A549 (cell line): ENCODE measurements around the gene TMED6. TPM values are rescaled to one million over a fixed set of nuclear protein-coding genes. Genes with fewer than 3 reads are reported as not detected.

Source experiments
- ATAC-seq, 2 experiments: fragments of 200-7000 bp in 1 of 2; fragments of >200 bp in 1 of 2; cut with Nextera tagmentation in 1 of 2; cut with Tn5 transposase in 1 of 2; 3 replicates each; pipeline versions ENCODE4 v1.8.0 to v1.9.1; 2018 to 2020; ENCODE audit warnings: mild to moderate bottlenecking in 1 of 2, moderate library complexity in 1 of 2
- CTCF ChIA-PET: fragments of 300-600 bp; sonication (Branson Sonifier 250); formaldehyde crosslinking; extraction: SDS; loops from one replicate; lab custom pipeline; 2021; ENCODE audit warnings: antibody characterized with exemption, inconsistent platforms; lab: Yijun Ruan, JAX
- POLR2A ChIA-PET: fragments of 350-600 bp; formaldehyde crosslinking; extraction: SDS; loops from one replicate; lab custom pipeline; 2021; ENCODE audit warnings: antibody characterized with exemption, inconsistent platforms; lab: Yijun Ruan, JAX
- DNase-seq, 2 experiments: peaks; one replicate each; pipeline versions ENCODE4 v3.0.0 to v3.0.0-alpha.2; 2011 to 2016; ENCODE audit warnings: low read depth in 1 of 2, low spot score in 1 of 2
- FAIRE-seq: peaks from 2 replicates; lab custom pipeline; 2011; peaks lifted over from hg19 to GRCh38; lab: Jason Lieb, UNC
- H3K27ac ChIP-seq, 2 experiments: fragments of >200 bp; sonication (Bioruptor Twin); formaldehyde crosslinking; 3 replicates each; pipeline ENCODE4 v1.5.1; 2016 to 2017
- H3K4me1 ChIP-seq: fragments of >200 bp; sonication (Bioruptor Twin); formaldehyde crosslinking; 3 replicates; pipeline ENCODE4 v1.6.1; 2016
- H3K4me2 ChIP-seq: fragments of >200 bp; sonication (Bioruptor Twin); formaldehyde crosslinking; 3 replicates; pipeline ENCODE4 v1.6.1; 2016
- H3K4me3 ChIP-seq: fragments of >200 bp; sonication (Bioruptor Twin); formaldehyde crosslinking; 3 replicates; pipeline ENCODE4 v1.5.1; 2016
- H3K9me3 ChIP-seq: fragments of >200 bp; sonication (Bioruptor Twin); formaldehyde crosslinking; 3 replicates; pipeline ENCODE4 v1.6.1; 2016
- CBX8 ChIP-seq: fragments of 200-600 bp; sonication (generic); IDR thresholded peaks from 2 replicates; pipeline ENCODE4 v1.6.1; 2016
- CEBPB ChIP-seq, 2 experiments: fragments of >200 bp in 1 of 2; sonication (Bioruptor Twin) in 1 of 2; formaldehyde crosslinking in 1 of 2; IDR thresholded peaks; 2 replicates each; pipeline ENCODE4 v1.6.1; 2012 to 2016
- CHD2 ChIP-seq: fragments of 150-350 bp; IDR thresholded peaks from 2 replicates; pipeline ENCODE4 v1.6.1; 2014; ENCODE audit warnings: low read length; ENCODE audit not compliant: partially characterized antibody
- CHD4 ChIP-seq: fragments of 200-600 bp; sonication (generic); IDR thresholded peaks from 2 replicates; pipeline ENCODE4 v1.6.1; 2016; ENCODE audit warnings: antibody characterized with exemption, mild to moderate bottlenecking, borderline replicate concordance
- EHF ChIP-seq: fragments of 250-450 bp; sonication (Bioruptor Pico); IDR thresholded peaks from 2 replicates; pipeline ENCODE4 v1.5.0; 2020; ENCODE audit warnings: mild to moderate bottlenecking
- EP300 ChIP-seq, 2 experiments: fragments of >200 bp; sonication (Bioruptor Twin); formaldehyde crosslinking; IDR thresholded peaks; 2 replicates in 1 of 2; 3 replicates in 1 of 2; pipeline ENCODE4 v1.6.1; 2016 to 2017
- FOSL2 ChIP-seq, 2 experiments: fragments of 450-650 bp in 1 of 2; fragments of >200 bp in 1 of 2; sonication (Bioruptor Twin) in 1 of 2; formaldehyde crosslinking; IDR thresholded peaks; 2 replicates each; pipeline versions ENCODE4 v1.5.0 to v1.6.1; 2016 to 2020; ENCODE audit warnings: mild to moderate bottlenecking in 1 of 2, moderate library complexity in 1 of 2
- FOXS1 ChIP-seq: fragments of 250-450 bp; sonication (Bioruptor Pico); IDR thresholded peaks from 2 replicates; pipeline ENCODE4 v1.5.0; 2020; ENCODE audit warnings: mild to moderate bottlenecking, moderate library complexity
- HEYL ChIP-seq: fragments of 250-450 bp; sonication (Bioruptor Pico); IDR thresholded peaks from 2 replicates; pipeline ENCODE4 v1.8.0; 2021; ENCODE audit warnings: mild to moderate bottlenecking, moderate library complexity
- HOXA7 ChIP-seq: fragments of 250-450 bp; sonication (Bioruptor Pico); IDR thresholded peaks from 2 replicates; pipeline ENCODE4 v1.5.0; 2020; ENCODE audit warnings: mild to moderate bottlenecking, moderate library complexity
- JUN ChIP-seq, 2 experiments: fragments of >200 bp; sonication (Bioruptor Twin); formaldehyde crosslinking; IDR thresholded peaks; 2 replicates in 1 of 2; 3 replicates in 1 of 2; pipeline ENCODE4 v1.6.1; 2016 to 2017
- JUNB ChIP-seq: fragments of >200 bp; sonication (Bioruptor Twin); formaldehyde crosslinking; IDR thresholded peaks from 2 replicates; pipeline ENCODE4 v1.6.1; 2016
- KDM5A ChIP-seq: fragments of 200-600 bp; sonication (generic); IDR thresholded peaks from 2 replicates; pipeline ENCODE4 v1.6.1; 2016; ENCODE audit warnings: antibody characterized with exemption, mild to moderate bottlenecking
- MAFK ChIP-seq: fragments of 450-650 bp; IDR thresholded peaks from 2 replicates; pipeline ENCODE4 v1.6.1; 2014; ENCODE audit not compliant: partially characterized antibody
- NFE2L2 ChIP-seq: fragments of 150-350 bp; conservative IDR thresholded peaks from 2 replicates; pipeline ENCODE4 v1.6.1; 2014; ENCODE audit warnings: low read length
- NPAS2 ChIP-seq: fragments of 250-450 bp; sonication (Bioruptor Pico); IDR thresholded peaks from 2 replicates; pipeline ENCODE4 v1.8.0; 2022; ENCODE audit warnings: mild to moderate bottlenecking, moderate library complexity, borderline replicate concordance
- NR3C1 ChIP-seq: fragments of >200 bp; sonication (Bioruptor Twin); formaldehyde crosslinking; IDR thresholded peaks from 3 replicates; pipeline ENCODE4 v1.6.1; 2017
- PHF8 ChIP-seq: fragments of 200-600 bp; sonication (generic); IDR thresholded peaks from 2 replicates; pipeline ENCODE4 v1.6.1; 2016; ENCODE audit warnings: low read depth, mild to moderate bottlenecking, antibody characterized with exemption, moderate library complexity, borderline replicate concordance
- POLR2A ChIP-seq: IDR thresholded peaks from 2 replicates; pipeline ENCODE4 v1.6.1; 2012; ENCODE audit warnings: mild to moderate bottlenecking, low read length
- POLR2AphosphoS2 ChIP-seq: conservative IDR thresholded peaks from 2 replicates; pipeline ENCODE4 v1.6.1; 2012; ENCODE audit warnings: low read length, improper control_type of control experiment, inconsistent platforms
- RAD21 ChIP-seq, 2 experiments: fragments of >200 bp in 1 of 2; sonication (Bioruptor Twin) in 1 of 2; formaldehyde crosslinking in 1 of 2; IDR thresholded peaks in 1 of 2; conservative IDR thresholded peaks in 1 of 2; 2 replicates in 1 of 2; 3 replicates in 1 of 2; pipeline ENCODE4 v1.6.1; 2012 to 2018; ENCODE audit warnings: inconsistent platforms in 1 of 2
- RARB ChIP-seq: fragments of 250-450 bp; sonication (Bioruptor Pico); IDR thresholded peaks from 2 replicates; pipeline ENCODE4 v1.8.0; 2021; ENCODE audit warnings: mild to moderate bottlenecking, moderate library complexity
- RCOR1 ChIP-seq: fragments of 150-350 bp; IDR thresholded peaks from 2 replicates; pipeline ENCODE4 v1.6.1; 2014; ENCODE audit warnings: antibody characterized with exemption, low read length, low read depth
- RFX5 ChIP-seq: fragments of 450-650 bp; IDR thresholded peaks from 2 replicates; pipeline ENCODE4 v1.7.1; 2014; ENCODE audit warnings: antibody characterized with exemption, mild to moderate bottlenecking, moderate library complexity
- SMC3 ChIP-seq: fragments of >200 bp; sonication (Bioruptor Twin); formaldehyde crosslinking; IDR thresholded peaks from 3 replicates; pipeline ENCODE4 v1.6.1; 2018; ENCODE audit warnings: inconsistent platforms
- TP53 ChIP-seq: fragments of 250-450 bp; sonication (Bioruptor Pico); IDR thresholded peaks from 2 replicates; pipeline ENCODE4 v1.5.0; 2021; ENCODE audit warnings: mild to moderate bottlenecking, moderate library complexity
- ZC3H11A ChIP-seq: fragments of 450-650 bp; IDR thresholded peaks from 2 replicates; pipeline ENCODE4 v1.6.1; 2014; ENCODE audit warnings: antibody characterized with exemption, mild to moderate bottlenecking
- ZFP36 ChIP-seq: fragments of 450-650 bp; IDR thresholded peaks from 2 replicates; pipeline ENCODE4 v1.6.1; 2014; ENCODE audit warnings: borderline replicate concordance; ENCODE audit not compliant: partially characterized antibody
- ZNF302 ChIP-seq: fragments of 250-450 bp; sonication (Bioruptor Pico); IDR thresholded peaks from 2 replicates; pipeline ENCODE4 v1.9.0; 2021; ENCODE audit warnings: inconsistent platforms, mild to moderate bottlenecking, moderate library complexity
- ZSCAN20 ChIP-seq: fragments of 250-450 bp; sonication (Bioruptor Pico); IDR thresholded peaks from 2 replicates; pipeline ENCODE4 v1.8.0; 2022; ENCODE audit warnings: mild to moderate bottlenecking, moderate library complexity
- WGBS: methylation state at CpG from one replicate; pipeline ENCODE4 v1.1.6; 2017; ENCODE audit errors: missing lambda C conversion rate; 5-methylcytosine and 5-hydroxymethylcytosine counted together
- polyA plus RNA-seq, 4 experiments: library from polyadenylated mRNA; depleted of rRNA in 3 of 4; stranded (reverse); fragments of >200 nt; fragmentation: RNase III in 1 of 4; extraction: RNeasy Plus Mini Kit Qiagen cat#74134 plus additional on column Dnase treatment in 1 of 4; gene quantifications; 2 replicates in 3 of 4; 3 replicates in 1 of 4; pipeline ENCODE4 v1.2.3, GENCODE V29; 2011 to 2017
- TF ChIP-seq, protein P1 (sequence below): fragments of 150-350 bp; IDR thresholded peaks from 2 replicates; pipeline ENCODE4 v1.6.1; 2014; ENCODE audit warnings: low read depth, mild to moderate bottlenecking, low read length
- TF ChIP-seq, protein P2 (sequence below): IDR thresholded peaks from 2 replicates; pipeline ENCODE4 v1.6.1; 2012
- TF ChIP-seq, protein P3 (sequence below): IDR thresholded peaks from 2 replicates; pipeline ENCODE4 v1.6.1; 2012
- TF ChIP-seq, protein P4 (sequence below): fragments of 250-450 bp; sonication (Bioruptor Pico); IDR thresholded peaks from 2 replicates; pipeline ENCODE4 v1.5.0; 2020; ENCODE audit warnings: low read depth, mild to moderate bottlenecking, moderate library complexity
- TF ChIP-seq, protein P5 (sequence below): fragments of >200 bp; sonication (Bioruptor Twin); formaldehyde crosslinking; IDR thresholded peaks from 3 replicates; pipeline ENCODE4 v1.6.1; 2016

Gene TMED6
- polyA plus RNA-seq, 2 of the 4 experiments (the other 2 are of a cell fraction) = 0.19 TPM; not detected in 1

DNA sequence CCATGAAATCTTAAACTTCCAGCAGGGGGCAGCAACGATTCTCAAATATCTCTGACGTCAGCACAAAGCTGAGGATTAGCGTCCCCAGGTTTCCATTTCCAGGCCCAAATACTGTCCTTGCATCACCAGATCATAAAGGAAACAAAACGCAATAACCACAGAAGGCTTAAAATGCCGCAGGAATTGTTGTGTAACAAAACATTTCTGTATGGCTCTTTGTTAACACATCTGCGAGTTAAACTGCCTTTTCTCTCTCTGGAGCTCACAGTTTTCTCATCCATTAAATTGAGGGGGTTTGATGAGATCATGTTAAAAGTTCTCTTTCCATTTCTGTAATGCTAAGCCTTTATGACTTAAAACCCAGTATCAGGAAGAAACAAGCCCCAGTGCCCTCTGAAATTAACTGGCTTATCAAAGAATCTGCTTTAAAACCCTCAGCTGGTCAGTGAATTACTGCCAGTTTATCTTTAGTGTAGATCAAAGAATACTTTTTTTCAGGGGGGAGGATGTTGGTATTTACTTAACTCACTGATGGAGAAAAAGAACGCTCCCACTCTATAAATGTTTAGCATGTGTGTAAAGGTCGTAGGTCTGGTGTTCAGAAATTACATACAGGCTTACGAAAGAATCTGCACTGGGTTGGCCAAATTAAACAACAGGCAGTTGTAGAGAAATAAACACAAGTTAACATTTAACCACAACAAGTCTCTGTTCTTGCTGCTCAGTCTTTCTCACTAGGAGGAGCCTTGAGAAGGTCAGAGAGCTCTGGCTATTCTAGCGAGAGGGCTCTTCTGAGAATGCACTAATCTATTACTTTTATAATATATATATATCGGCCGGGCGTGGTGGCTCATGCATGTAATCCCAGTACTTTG, 44.8 kb upstream of the TMED6 start:
- Histone ChIP-seq H3K27ac (peak overlapping the region; percentile 90 to 95), H3K4me1 (peaks cover 61% of the 10 kb centered on the region), H3K9me3 (no peaks in the 10 kb centered on the region), H3K4me2 (peak overlapping the region; percentile 90), H3K4me3 (peak overlapping the region; percentile 30; the same call in 2 of the 3 replicates)
- CTCF ChIA-PET = interaction anchor here (0.5 to 5.9 kb wide), 70 partner anchors 8 to 1258 kb away, joined by 3 to 67 read pairs (median 5); partner anchors contain the start of genes NOB1, NQO1 and TERF2
- FAIRE-seq (peak; percentile 95), DNase-seq (peak; percentile 59 to 97), ATAC-seq (peak; percentile 80 to 81)
- POLR2A ChIA-PET = interaction anchor here (0.5 to 3.4 kb wide), 13 partner anchors 8 to 358 kb away, joined by 3 to 28 read pairs (median 4); partner anchors contain the start of genes CYB5B, NFAT5, NOB1 and NQO1
- 2% methylated on average over 13 of the region's 13 CpGs for WGBS
- TF ChIP-seq TP53 (no peak), POLR2A (no peak), HOXA7 (CRISPR knock-in tag) (no peak), NFE2L2 (no peak), ZC3H11A (no peak), ZSCAN20 (CRISPR knock-in tag) (no peak), NPAS2 (CRISPR knock-in tag) (no peak), RFX5 (0 out of 2 replicates have a peak, but pooled peaks have one; percentile 25), CHD4 (no peak), EP300 (IDR thresholded peaks at IDR 0.05) (peak; percentile 98), ZFP36 (no peak), ZNF302 (CRISPR knock-in tag) (no peak), SMC3 (peak; percentile 76), RCOR1 (no peak), RAD21 (conservative IDR thresholded peaks at IDR 0.05 in 1 of 2, IDR thresholded peaks at IDR 0.05 in 1 of 2) (peak; percentile 81 to 83), JUNB (peak; percentile 94), MAFK (peak; percentile 100), CHD2 (no peak), NR3C1 (no peak), KDM5A (no peak), EHF (CRISPR knock-in tag) (no peak), RARB (CRISPR knock-in tag) (peak; percentile 28; the same call in 1 of the 2 replicates), FOXS1 (CRISPR knock-in tag) (peak; percentile 87; the same call in 1 of the 2 replicates), CEBPB (IDR thresholded peaks at IDR 0.05) (peak; percentile 93 to 98), FOSL2 (IDR thresholded peaks at IDR 0.05) (peak; percentile 28; the same call in 1 of the 2 replicates), FOSL2 (CRISPR knock-in tag; IDR thresholded peaks at IDR 0.05) (peak; percentile 65; the same call in 1 of the 2 replicates), PHF8 (no peak), POLR2AphosphoS2 (no peak), HEYL (CRISPR knock-in tag) (no peak), CBX8 (no peak), JUN (IDR thresholded peaks at IDR 0.05) (peak; percentile 99 to 100)
- TF ChIP-seq, protein P1, sequence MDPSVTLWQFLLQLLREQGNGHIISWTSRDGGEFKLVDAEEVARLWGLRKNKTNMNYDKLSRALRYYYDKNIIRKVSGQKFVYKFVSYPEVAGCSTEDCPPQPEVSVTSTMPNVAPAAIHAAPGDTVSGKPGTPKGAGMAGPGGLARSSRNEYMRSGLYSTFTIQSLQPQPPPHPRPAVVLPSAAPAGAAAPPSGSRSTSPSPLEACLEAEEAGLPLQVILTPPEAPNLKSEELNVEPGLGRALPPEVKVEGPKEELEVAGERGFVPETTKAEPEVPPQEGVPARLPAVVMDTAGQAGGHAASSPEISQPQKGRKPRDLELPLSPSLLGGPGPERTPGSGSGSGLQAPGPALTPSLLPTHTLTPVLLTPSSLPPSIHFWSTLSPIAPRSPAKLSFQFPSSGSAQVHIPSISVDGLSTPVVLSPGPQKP = no peak
- TF ChIP-seq, protein P2, sequence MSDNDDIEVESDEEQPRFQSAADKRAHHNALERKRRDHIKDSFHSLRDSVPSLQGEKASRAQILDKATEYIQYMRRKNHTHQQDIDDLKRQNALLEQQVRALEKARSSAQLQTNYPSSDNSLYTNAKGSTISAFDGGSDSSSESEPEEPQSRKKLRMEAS = peak; percentile 84
- TF ChIP-seq, protein P3, sequence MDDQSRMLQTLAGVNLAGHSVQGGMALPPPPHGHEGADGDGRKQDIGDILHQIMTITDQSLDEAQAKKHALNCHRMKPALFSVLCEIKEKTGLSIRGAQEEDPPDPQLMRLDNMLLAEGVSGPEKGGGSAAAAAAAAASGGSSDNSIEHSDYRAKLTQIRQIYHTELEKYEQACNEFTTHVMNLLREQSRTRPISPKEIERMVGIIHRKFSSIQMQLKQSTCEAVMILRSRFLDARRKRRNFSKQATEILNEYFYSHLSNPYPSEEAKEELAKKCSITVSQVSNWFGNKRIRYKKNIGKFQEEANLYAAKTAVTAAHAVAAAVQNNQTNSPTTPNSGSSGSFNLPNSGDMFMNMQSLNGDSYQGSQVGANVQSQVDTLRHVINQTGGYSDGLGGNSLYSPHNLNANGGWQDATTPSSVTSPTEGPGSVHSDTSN = peak; percentile 74; the same call in 1 of the 2 replicates
- TF ChIP-seq, protein P4, sequence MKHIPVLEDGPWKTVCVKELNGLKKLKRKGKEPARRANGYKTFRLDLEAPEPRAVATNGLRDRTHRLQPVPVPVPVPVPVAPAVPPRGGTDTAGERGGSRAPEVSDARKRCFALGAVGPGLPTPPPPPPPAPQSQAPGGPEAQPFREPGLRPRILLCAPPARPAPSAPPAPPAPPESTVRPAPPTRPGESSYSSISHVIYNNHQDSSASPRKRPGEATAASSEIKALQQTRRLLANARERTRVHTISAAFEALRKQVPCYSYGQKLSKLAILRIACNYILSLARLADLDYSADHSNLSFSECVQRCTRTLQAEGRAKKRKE = no peak
- TF ChIP-seq, protein P5, sequence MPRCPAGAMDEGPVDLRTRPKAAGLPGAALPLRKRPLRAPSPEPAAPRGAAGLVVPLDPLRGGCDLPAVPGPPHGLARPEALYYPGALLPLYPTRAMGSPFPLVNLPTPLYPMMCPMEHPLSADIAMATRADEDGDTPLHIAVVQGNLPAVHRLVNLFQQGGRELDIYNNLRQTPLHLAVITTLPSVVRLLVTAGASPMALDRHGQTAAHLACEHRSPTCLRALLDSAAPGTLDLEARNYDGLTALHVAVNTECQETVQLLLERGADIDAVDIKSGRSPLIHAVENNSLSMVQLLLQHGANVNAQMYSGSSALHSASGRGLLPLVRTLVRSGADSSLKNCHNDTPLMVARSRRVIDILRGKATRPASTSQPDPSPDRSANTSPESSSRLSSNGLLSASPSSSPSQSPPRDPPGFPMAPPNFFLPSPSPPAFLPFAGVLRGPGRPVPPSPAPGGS = peak; percentile 98
